GM19238 (cell line): ENCODE results near the gene GAS2.

Source experiments
- DNase-seq: peaks from one replicate; pipeline ENCODE4 v3.0.0; 2011; ENCODE audit warnings: low spot score; ENCODE audit not compliant: insufficient read length

The GAS2 gene

DNA sequence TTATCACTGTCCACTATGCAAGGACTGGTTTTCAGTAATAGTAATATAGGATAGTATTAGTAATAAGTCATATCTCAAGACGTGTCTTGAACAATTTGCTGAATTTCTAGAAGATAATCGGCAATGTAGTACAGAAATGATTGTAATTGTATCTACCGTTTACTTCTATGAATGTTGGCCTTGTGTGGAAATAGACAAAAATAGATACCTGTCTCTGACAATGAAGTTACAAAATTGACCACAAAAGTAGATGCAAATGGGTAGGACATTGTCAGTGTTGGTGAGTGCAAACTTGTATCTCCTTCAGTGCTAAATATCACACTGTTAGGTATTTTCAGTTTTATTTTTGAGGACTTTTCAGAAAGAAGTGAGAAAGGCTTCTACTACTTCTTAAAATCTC lies 120.1 kb downstream of the GAS2 start:
- DNase-seq = no peak

DNA sequence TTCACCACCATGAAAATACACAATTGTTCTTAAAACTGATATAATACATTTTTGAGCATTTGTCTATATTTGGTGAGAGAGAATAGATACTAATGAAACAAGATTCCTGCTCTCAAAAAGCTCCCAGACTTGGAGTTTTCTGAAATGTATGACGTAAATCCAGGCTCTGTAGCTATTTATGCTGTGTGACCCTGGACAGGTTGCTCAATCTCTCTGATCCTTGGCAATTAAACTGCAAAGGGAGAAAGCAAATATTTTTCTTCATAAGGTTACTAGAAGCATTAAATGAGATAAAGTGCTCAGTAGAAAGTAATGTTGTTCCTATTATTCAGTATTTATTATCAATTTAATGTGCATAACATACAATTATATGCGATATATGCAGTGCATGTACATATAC lies 120.6 kb downstream of the GAS2 start:
- no peak for DNase-seq

DNA sequence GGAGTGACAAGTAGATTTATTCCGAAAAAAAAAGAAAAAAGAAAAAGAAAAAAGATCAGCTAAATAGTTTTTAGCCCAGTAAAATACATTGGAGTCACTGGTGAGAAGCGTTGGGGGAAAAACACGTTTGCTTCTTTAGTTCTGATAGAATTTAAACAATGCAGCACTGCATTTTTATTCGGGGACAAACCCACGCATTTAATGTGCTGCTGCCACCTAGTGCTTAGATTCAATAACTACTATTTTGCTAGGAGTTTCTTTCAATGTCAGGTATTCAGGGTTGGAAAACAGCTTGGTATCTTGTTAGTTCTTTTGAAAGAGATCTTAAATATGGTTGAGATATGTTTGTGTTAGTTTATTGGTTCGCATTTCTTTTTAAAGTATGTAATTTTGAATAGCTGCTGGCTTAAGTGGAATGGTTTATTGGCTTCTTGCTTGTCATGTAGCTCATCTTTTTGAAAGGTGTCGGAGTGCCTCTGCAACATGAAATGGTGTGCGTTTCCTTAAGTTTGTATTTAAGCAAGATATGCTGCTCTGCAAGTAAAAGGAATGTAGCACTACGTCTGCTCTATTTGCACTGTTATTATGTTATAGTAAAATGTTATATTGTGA lies 121.2 kb downstream of the GAS2 start:
- DNase-seq = peak; percentile 12

DNA sequence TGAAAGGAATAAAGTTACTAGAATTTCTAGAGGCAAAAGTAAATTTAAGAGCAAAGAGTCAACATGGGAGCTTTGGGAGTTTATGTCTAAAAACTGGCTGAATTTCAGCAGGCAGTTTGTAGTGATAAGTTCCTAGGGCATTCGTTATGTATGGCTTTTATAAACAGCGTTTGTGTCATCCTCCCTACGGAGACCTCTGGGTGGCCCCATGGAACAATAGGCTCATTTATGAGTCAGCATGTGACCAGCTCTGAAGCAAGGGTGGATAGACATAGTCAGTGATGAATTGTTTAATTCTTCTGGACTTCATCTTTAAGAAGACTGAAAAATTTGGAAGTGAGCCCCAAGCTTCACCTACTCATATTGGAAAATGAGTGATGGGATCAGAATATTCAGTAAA lies 126.1 kb downstream of the GAS2 start:
- DNase-seq = no peak

DNA sequence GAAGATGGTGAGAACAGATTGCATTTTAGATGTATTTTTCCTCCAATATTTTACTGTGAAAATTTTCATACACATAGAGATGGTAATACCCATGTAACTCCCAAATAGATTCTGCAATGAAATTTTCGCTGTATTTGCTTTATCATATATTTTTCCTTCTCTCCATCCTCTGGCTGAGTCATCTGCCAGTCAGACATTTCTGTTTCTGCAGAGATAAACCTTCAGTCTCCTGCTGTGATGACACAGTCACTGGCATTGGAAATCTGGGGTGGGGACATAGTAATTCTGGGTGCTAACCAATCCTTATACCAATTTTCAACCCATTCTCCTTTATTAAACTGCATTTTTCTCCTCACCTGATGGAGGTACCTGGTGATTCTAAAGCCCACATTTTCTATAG lies 129.5 kb downstream of the GAS2 start:
- DNase-seq = no peak

DNA sequence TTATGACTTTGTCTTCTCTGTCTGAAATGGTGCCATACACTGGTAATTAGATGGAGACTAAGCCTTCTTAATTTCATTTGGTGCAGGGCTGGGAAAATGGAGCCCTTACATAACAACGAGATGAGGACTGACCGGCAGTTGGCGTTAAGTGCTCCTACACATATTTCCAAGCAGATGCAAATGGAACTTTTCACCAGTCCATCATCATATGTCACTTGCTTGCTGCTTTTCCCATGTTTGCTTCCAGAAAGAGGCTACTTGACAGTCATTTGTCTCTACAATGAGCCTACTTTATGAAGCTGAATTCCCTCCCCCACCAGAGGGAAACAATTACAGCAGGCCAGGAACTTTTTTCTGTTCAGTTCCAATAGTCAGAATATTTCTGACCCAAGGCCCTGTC lies 130.6 kb downstream of the GAS2 start:
- DNase-seq = no peak

DNA sequence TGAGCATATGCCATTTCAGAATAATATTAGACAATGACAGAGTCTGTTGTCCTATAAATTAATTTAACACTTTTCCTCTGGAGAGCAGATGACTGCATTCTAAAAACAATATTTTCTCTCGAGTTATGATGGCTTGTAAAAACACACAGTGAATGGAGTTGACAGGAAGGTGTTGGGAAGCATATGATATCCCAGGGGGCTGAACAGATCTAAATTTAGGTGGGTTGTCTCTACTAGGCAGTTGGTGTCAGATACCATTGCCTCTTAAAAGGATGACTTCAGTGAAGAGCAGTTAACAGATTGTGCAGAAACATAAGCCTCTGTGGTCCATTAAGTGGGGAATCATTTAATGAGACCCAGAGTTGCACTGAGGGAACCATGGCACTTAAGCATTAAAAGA lies 132.5 kb downstream of the GAS2 start:
- no peak for DNase-seq

DNA sequence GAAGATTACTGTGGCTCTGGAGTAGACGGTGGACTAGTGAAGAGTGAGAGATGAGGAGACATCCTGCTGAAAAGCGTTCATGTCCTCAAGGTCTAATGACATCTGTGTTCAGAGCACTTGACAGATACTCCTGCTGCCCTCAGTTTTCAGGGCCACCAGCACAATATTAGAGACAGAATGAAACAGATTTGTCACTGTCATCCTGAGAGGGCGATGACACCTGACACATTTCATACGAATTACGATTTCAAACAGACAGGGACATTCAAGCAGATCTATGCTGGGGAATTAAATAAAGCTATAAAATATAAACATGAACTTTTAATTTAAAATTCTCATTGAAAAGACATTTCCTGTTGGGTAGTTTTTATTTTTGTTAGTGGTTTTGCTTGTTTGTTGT lies 134.1 kb downstream of the GAS2 start:
- DNase-seq = no peak

DNA sequence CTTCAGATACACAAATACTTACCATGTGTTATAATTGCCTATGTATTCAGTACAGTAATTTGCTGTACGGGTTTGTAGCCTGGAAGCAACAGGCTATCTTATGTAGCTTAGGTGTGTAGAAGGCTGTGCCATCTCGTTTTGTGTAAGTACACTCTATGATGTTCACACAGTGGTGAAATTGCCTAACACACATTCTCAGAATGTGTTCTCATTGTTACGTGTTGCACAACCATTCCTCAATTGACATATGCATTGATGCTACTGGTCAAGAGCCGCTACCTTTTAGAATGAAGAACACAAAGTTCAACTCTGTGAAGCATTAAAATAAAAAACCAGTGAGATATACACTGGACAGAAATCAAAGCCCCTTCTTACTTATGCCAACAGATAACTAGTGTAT lies 136.4 kb downstream of the GAS2 start:
- DNase-seq = no peak

DNA sequence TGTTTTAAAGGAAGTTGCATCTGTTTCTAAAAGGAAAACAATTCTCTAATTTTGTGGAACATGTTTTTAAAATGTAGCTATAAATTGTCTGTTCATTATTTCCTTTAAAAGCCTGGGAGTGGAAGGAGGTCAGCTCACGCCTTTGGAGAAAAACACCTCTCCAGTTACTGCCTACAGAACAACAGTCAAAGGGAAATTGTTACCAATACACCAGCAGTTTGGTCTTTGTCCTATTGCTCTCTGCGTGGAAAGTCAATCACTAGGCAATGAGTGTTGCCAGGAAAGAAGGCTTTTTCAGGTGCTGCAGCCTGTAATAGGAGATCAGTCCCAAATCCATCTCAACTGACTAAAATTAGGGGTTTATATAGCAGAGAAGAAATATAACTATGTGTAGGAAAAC lies 141.0 kb downstream of the GAS2 start:
- DNase-seq = no peak

DNA sequence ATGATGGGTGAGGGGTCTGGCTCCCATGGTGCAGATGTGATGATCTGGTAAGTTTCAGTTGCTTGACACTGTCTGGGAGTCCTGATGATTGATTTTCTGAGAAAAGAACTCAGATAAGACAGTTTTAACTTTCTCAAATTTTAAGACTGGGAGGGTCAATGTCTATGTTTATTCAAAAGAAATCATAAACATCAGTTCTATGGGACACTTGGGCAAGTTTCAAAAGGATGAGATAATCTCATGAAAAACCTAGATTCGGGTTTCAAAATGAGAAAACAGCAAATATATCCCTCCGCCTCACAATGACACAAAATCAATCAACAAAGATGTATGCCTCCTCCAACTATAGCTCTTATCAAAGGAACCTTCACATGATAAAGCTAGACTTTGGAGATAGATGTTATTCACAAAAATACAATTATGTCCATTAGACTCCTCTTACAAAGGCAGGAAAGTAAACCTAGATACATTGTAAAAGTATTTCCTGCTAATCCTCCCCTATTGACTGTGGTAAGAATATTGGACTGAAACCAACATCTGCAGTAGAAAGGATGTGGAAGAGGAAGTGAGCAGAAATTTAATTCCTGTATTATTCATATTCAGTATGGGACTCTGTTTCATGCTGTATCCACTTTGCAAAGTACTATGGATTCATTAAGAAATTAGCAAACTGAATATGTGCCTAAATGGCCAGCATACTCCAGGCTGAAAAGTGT lies 141.6 kb downstream of the GAS2 start:
- no peak for DNase-seq

DNA sequence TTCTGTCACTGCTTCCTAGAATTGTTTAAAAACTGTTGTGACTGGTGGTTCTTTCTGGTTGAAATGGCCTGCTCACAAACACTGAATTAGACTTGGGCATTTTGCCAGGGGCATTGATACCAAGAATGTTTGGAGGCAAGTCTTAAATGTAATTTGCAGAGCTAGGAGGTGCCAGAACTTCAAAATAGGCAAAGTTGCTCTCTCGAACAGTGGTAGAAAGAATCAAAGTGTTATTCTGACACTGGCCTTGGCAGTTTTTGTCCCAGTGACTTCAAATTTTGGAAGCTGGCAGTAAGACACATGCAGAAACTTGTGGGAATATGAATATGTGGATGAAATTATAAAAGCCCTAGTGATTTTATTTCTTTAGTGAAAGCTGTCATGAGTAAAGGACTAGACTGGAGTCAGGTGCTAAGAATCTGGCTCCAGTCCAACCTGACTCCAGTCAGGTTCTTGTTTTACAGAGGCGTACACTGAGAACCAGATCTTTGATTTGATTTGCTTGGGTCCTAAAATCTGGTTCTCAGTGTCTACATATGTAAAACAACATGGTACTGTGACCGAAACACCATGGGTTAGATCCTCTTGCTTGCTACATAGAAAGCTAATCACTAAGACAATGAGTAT lies 142.3 kb downstream of the GAS2 start:
- DNase-seq = no peak

DNA sequence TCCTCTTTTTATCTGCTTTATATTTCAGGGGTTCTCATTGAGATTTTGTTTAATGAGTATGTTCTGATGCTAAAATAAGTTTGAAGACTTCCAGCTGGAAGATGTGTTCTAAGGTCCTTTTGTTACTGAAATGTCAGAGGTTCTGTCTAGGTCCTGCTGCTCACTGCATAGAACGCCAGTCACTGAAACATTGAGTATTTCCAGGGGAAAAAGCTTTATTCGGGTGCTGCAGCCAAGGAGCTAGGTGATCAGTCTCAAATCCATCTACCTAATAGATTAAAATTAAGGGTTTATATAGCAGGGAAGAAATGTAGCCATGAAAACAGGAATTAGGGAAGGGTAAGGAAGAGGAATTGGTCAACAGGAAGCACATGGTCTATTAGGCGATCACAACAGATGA lies 143.5 kb downstream of the GAS2 start:
- DNase-seq = no peak

DNA sequence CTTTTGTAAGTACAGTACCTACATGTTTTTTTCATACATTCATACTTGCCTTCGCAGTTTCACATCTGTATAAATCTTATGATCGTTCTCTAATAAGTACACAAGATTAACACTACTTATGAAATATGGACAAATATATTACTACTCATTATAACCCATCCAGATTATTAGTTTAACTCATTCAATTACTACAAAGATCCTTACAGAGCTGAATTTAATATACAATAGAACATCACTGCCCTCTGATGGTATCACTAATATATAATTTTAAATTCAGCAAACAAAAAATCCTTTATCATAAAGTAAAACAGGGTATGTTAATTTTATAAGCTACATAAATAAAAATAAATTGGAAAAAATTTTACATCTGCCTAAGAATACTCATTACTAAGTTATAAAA lies 155.8 kb downstream of the GAS2 start:
- DNase-seq = no peak

DNA sequence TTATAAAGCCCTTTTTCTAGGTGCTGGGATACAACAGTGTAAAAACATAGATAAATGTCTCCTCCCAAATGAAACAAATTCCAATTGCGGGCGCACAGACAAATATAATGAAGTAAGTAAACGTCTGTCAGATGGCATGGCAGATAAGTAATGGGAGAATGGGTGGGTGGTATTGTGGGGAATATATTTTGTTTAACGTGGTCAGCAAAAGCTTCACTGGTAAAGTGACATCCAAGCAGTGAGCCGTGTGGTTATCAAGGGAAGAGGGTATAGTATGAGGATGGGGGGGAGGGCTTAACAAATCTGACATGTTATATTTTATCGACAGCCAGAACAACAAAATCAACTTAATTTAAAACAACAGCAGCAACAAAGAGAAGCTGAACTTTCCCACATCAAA lies 162.0 kb downstream of the GAS2 start:
- DNase-seq = no peak

DNA sequence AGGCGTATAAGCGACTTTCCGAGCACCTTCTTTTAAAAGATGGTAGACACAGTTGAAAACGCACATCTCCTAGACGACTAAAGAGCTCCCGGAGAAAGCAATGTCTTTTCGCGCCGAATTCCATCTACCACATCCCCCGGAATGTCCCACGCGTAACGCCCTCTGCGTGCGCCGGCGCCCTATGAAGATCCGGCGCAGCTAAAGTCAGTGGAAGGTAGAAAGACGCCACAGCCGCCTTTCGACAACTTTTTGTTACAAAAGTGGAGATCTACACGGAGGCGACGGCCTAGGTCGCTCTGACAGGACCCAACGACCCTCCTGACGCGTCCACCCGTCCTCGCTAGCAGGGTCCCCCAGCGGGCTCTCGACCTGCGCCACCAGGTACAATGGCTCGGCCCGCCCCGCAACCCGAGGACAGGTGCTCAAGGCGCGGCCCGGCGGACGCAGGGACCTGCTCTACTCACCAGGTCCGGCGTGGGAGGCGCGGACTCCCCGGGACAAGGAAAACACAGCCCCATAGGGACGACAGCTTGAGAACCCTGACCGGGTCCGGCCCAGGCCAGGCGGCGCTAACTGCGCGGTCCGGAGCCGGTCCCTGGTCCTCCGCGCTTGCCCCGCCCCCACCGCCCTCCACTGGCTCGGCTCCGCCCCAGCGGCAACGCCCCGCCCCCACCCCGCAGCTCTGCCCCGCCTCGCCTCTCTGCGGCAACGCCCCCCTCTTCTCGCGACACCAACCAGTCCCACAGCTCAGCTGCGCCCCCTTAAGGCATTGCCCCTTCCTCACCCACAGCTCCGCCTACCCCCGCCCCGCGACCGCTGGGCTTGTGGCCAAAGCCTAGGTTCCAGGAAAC lies 163.0 kb downstream of the GAS2 start, which contains the start of gene SVIP:
Gene SVIP (minus strand): TSS at position 571 of the 851 bp plus-strand sequence. CDS start 53 bp downstream, at position 518.
- peak; percentile 62 for DNase-seq

DNA sequence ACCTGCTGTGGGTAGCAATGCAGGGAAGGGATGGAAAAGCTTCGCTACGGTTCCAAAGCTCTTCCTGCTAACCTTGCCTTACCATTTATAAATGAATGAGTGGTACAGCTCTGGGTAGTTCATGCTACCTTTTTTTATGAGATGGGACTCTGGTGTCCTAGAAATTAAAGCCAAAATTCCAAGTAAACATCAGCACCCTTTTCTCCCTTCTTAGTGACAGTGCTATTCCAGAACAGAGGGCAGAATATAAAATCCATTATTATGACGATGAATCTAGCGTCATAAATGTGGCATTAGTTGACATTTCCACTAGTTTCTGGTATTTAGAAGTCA lies 163.6 kb downstream of the GAS2 start:
- no peak for DNase-seq

DNA sequence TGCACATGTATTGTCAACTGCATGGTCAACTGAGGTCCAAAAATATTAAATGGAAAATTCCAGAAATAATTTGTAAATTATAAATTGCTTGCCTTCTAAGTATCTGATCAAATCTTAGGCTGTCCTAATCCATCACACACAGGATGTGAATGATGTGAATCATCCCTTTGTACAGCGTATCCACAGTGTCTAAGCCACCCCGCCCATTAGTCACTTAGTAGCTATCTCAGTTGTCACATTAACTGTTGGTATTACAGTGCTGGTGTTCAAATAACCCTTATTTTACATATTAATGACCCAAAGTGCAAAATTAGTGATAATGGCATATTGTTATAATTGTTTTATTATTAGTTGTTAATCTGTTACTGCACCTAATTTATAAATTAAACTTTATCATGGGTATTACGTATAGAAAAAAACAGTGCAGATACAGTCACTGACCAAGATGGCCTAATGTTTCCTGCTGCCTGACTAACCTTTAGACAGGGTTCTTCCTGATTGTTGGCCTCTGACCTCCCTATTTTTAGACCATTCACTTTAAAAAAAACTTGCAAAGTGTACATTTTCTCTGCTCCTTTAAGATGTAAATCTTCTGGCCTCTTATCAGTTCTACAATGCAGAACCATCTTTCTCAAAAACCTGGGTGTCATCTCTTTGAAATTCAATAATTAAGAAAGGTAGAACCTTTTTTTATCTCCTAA lies 166.1 kb downstream of the GAS2 start:
- DNase-seq = no peak

DNA sequence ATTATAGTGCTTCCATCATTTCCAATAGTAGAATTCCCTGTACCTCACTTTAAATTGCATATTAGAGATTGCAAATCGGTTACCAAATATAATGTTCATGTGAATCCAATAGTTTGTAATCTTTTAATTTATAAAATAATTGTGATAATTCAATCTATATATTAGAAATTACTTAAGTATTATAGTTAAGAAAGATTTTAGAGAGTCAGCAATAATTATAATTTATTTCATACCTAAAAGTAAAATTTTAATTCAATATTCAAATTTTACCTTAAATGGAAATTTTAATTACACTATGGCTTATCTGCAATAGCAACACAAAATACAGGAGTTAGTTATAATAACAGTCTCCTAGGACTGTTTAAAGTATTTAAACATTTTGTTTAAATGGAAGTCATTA lies 180.3 kb downstream of the GAS2 start:
- DNase-seq = no peak

DNA sequence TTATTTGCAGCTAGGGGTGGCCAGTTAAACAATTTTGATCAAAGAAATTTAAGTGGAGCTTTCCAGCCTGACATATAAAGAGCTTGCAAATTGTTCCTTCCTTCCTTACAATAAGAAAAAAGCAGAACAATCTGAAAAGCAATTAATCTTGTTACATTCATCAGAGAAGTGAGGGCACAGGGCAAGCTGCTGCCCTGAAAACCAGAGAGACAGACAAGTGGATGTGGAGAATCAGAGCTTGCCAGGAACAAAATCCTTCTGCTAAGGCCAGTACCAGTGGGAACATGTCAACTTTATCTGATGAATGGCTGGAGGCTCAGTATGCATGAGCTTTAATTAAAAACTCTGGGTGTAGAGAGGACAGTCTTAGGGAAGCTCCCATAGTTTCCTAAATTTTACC lies 185.1 kb downstream of the GAS2 start:
- no peak for DNase-seq

DNA sequence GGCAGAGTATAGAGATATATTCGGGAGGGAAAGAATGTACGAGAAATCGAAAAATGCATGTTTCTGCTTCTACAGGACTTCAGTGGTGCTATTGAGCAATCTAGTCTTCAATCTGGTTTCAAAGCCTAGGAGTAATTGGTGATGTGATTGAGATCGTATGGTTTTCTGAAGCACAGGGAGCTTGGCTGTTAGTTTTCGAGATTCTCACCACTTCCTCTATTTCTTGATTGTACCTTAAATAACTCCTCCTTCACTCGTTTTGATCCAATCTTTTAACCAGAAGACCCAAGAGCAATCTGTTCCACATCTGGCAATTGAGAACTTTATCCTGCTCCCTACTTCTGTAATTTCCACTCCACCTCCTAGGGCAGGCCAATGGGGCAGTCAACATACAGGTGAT lies 193.3 kb downstream of the GAS2 start:
- no peak for DNase-seq

DNA sequence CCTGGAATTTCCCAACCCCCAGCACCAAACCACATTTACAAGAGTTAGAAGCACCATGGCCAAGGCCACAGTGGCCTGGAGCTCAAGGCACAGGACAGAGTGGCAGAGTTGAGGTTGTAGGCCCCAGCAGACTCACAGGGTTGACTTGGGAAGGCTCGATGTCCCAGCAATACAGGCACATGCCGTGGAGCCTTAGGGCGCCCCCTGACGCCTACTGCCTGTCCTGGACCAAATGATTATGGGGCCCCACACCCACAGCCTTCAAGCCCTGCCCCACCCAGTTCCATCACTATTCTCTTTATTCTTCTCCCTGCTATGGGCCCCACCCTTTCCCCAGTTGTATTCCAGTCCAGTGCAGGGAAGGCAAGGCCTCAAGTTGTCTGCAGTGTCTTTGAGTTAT lies 193.8 kb downstream of the GAS2 start, which contains the start of gene CCDC179:
Gene CCDC179 (minus strand): TSS at position 234 of the 400 bp plus-strand sequence. CDS start 53 bp downstream, at position 181.
- no peak for DNase-seq
